Fibroblast of the aortic adventitia (primary cell): ENCODE measurements around the gene ZDHHC3. TPM values are rescaled to one million over a fixed set of nuclear protein-coding genes. Genes with fewer than 3 reads are reported as not detected.

Experiments used
- DNase-seq: peaks from one replicate; pipeline ENCODE4 v3.0.0-alpha.2; 2010; ENCODE audit warnings: low read depth
- H3K4me3 ChIP-seq: 2 replicates; pipeline ENCODE4 v1.5.1; 2011; ENCODE audit warnings: low read depth, mild to moderate bottlenecking, control low read depth, low read length, moderate library complexity
- total RNA-seq: library from RNA; depleted of rRNA; stranded (reverse); fragments of >200 nt; gene quantifications from 2 replicates; pipeline ENCODE4 v1.2.3, GENCODE V29; 2012; ENCODE audit warnings: low replicate concordance
- TF ChIP-seq, protein P1 (sequence below): IDR thresholded peaks from 2 replicates; pipeline ENCODE4 v1.5.1; 2011; ENCODE audit warnings: mild to moderate bottlenecking, low read length, control low read depth, inconsistent platforms; ENCODE audit not compliant: insufficient read depth

Gene ZDHHC3
- total RNA-seq, 1 donor: 60.2 TPM

DNA sequence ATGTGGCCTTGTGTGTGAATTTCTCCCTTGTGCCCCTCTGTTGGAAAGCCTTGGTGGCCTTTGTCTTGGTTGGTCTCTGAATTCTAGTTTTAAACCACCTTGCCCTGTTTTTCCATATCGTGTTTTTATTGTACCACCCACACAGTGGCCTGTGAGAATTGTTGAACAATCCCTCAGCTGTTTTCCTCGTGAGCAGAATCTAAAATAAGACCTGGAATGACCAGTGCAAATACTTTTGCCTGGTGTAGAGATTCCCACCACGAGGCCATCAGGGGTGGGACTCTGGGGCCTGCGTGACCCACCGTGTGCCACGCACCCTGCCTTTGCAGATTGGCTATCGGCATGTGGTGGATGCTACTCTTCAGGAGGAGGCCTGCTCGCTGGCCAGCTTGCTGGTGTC lies 31.1 kb upstream of the ZDHHC3 start:
- no peak for DNase-seq
- H3K4me3 ChIP-seq: no peak overlapping the region
- TF ChIP-seq, protein P1, sequence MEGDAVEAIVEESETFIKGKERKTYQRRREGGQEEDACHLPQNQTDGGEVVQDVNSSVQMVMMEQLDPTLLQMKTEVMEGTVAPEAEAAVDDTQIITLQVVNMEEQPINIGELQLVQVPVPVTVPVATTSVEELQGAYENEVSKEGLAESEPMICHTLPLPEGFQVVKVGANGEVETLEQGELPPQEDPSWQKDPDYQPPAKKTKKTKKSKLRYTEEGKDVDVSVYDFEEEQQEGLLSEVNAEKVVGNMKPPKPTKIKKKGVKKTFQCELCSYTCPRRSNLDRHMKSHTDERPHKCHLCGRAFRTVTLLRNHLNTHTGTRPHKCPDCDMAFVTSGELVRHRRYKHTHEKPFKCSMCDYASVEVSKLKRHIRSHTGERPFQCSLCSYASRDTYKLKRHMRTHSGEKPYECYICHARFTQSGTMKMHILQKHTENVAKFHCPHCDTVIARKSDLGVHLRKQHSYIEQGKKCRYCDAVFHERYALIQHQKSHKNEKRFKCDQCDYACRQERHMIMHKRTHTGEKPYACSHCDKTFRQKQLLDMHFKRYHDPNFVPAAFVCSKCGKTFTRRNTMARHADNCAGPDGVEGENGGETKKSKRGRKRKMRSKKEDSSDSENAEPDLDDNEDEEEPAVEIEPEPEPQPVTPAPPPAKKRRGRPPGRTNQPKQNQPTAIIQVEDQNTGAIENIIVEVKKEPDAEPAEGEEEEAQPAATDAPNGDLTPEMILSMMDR: no peak

DNA sequence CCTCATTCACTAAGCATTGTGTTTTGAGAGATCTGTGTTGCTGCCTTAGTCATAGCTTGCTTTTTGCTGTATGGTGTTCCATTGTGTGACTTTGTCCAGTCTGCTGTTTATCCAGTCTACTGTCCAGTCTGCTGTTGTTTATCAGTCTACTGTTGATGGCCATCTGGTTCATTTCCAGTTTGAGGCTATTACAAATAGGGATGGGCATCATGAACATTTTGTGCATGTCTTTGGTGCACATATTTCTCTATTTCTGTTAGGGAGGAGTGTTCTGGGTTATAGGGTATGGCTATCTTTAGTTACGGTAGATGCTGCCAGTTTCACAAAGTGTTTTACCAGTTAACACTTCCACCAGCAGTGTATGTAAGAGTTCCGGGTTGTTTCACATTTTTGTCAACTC lies 27.9 kb upstream of the ZDHHC3 start:
- H3K4me3 ChIP-seq: no peak overlapping the region
- DNase-seq: no peak
- TF ChIP-seq, protein P1: no peak

DNA sequence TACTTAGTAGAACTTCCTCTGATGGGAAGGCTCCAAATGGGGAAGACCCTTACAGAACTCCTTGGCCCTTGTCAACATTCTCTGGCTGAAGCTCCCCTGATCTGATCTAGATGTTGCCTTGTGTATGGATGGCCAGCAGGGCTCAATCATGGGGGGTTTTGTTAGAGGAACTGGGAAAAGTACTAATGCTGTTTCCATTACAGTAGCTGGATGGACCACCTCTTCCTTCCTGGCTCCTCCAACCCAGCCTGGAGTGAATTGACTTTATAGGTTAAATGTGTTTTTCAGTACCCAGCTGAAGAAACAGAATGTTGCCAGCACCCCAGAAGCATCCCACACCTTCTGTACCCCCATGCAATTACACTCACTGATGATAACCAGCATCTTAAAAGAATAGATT lies 27.4 kb upstream of the ZDHHC3 start:
- no peak overlapping the region for H3K4me3 ChIP-seq
- TF ChIP-seq, protein P1: no peak
- no peak for DNase-seq

DNA sequence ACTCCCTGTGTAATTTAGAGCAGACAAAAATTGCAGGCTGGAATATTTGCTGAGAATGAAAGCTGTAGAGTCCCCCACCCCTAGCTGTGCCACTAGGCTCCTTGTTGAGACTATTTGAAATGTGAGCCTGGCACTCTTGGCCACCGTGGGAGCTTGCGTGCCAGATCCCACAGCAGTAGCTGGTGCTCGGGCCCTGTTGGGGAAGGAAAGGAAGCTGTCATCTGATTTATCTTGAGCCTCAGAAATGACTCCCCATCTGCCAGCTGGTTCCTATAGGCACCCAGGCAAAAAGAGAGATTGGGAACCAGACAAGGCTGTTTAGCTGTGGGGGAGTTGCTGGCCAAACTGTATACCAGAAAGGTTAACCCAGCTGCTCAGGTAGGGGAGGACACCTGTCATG lies 26.7 kb upstream of the ZDHHC3 start:
- DNase-seq: no peak
- no peak overlapping the region for H3K4me3 ChIP-seq
- TF ChIP-seq, protein P1: no peak

DNA sequence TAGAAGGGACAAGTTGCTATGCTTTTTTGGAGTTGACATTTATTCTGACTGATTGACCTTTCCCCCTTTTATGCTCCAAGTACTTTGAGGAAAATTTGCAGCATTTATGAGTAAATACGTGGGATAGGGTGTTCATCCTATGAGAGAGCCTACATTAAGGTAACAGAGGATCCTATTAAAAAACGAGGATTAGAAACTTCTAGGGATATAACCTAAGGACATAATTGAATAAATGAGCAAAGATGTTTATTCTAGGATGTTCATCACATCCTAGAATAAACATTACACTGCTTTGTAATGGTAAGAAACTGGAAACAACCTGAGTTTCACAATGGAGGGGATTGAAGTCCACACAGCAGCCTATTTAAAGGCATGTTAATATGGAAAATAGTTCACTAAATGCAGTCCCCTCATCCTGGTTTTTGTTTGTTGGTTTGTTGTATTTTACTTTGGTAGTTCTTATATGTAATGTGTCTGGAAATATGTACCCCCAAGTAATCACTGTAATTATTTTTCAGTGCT lies 26.2 kb upstream of the ZDHHC3 start:
- TF ChIP-seq, protein P1: no peak
- H3K4me3 ChIP-seq: no peak overlapping the region
- DNase-seq: no peak

DNA sequence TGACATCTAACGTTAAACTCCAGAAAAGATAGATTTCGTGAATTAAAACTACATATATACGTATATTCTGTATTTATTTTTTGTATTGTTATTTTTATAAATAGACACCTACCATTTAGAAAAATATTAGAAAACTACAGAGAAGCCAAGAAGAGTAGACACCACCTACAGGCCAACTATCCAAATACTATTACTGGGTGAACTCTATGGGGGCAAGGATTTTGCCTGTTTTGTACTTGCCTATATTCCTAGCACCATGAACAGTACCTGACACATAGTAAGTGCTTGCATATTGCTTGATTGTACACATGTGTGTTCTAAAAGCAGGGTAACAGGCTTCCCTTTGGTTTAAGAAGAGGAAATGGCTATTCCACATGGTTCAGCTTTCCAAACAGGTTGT lies 25.8 kb upstream of the ZDHHC3 start:
- no peak overlapping the region for H3K4me3 ChIP-seq
- DNase-seq: no peak
- TF ChIP-seq, protein P1: no peak

DNA sequence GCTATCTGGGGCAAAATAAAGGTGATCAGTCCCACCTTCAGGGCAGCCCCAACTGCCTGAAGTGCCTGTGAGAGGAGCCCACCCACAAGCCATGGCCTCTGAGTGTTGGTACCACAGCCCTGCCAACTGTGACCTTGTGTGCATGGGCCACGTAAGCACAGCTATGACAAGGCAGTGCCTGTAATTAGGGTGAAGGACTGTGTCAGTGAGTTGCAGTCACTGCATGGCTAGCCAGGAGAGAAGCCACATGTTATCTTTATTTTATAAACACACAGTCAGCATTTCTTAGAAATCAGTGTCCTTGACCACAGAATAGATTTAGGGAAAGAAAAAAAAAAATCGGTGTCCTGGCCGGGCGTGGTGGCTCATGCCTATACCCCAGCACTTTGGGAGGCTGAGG lies 24.8 kb upstream of the ZDHHC3 start:
- TF ChIP-seq, protein P1: no peak
- no peak for DNase-seq
- no peak overlapping the region for H3K4me3 ChIP-seq
